ENCODE results near the gene CRLF2. TPM values are rescaled to one million over a fixed set of nuclear protein-coding genes. Genes with fewer than 3 reads are reported as not detected.
"Not testable (repeated sequence)": the region's sequence is repeated elsewhere in the genome, so short reads cannot be mapped to it uniquely, and the experiment has no call there.

Gene CRLF2
- total RNA-seq, 4 donors from 2014 or later: not detected

DNA sequence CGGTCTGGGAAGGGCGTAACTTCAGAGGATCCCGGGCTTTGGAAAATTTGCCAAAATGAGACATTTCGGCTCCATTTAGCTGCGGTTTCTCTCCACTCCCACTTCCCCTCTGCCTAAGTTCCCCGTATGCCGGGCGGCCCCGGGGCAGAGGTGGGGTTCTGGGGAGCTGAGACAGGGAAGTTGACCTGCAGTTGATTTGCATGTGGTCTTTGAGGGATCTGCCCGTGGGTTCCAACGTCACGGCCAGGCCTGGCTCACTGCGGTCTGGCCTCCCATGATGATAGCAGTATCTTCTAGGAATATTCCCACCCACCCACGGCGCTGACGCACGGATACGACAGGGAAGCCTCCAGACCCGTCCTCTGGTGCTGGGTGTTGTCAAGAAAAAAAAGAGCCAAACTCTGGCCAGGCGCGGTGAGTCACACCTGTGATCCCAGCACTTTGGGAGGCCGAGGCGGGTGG lies 27.3 kb upstream of the CRLF2 start:
- TF ChIP-seq CTCF (IDR thresholded peaks at IDR 0.05) (no peak), POLR2A (IDR thresholded peaks at IDR 0.05) (no peak)
- no peaks in the 10 kb centered on the region for H3K4me1 ChIP-seq

DNA sequence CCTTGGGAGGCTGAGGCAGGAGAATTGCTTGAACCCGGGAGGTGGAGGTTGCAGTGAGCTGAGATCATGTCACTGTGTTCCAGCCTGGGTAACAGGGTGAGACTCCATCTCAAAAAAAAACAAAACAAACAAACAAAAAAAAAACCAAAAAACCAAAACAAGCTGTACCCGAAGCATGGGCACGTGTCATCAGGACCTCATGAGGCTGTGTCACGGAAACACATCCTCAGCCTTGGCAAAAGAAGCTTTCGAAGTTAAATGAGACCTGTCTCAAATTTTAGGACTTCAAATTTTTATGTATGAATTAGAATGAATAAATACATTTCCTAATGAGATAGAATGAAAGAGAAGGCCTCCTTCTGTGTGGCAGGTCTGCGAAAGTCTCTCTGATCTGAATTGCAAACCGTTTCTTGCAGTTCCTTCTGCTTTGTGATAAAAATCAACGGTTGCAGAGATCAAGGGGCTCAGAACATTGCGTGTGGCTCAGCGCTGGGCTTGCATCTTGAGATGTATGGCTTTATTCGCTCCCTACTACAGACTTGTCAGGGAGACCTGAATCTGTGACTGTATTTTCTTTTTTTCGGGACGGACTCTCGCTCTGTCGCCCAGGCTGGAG lies 19.5 kb upstream of the CRLF2 start:
- no peak for DNase-seq
- no peak for TF ChIP-seq CTCF (IDR thresholded peaks at IDR 0.05)
- no peak for TF ChIP-seq POLR2A (IDR thresholded peaks at IDR 0.05)
- Histone ChIP-seq H3K27me3 (no peaks in the 10 kb centered on the region), H3K4me1 (no peaks in the 10 kb centered on the region), H3K27ac (no peak overlapping the region), H3K4me3 (replicated peaks in 1 of 3) (no peak overlapping the region), H3K36me3 (no peaks in the 10 kb centered on the region), H3K9me3 (no peaks in the 10 kb centered on the region)
- intact Hi-C loops (cut with DNase I): no loop called here
- 65 to 72% methylated on average over 15 of the region's 15 CpGs for WGBS, 2 donors

More for the DNA sequence above, 27.3 kb upstream of the CRLF2 start:
- H3K27ac ChIP-seq: no peak overlapping the region
- 92 to 95% methylated on average over 21 to 23 of the region's 23 CpGs for WGBS, 2 donors
- DNase-seq: peak; percentile 7 to 17
- H3K9me3 ChIP-seq: no peaks in the 10 kb centered on the region
- no peak overlapping the region for H3K4me3 ChIP-seq (replicated peaks in 1 of 3)
- intact Hi-C loops (cut with DNase I): no loop called here
- no peaks in the 10 kb centered on the region for H3K36me3 ChIP-seq
- no peaks in the 10 kb centered on the region for H3K27me3 ChIP-seq

DNA sequence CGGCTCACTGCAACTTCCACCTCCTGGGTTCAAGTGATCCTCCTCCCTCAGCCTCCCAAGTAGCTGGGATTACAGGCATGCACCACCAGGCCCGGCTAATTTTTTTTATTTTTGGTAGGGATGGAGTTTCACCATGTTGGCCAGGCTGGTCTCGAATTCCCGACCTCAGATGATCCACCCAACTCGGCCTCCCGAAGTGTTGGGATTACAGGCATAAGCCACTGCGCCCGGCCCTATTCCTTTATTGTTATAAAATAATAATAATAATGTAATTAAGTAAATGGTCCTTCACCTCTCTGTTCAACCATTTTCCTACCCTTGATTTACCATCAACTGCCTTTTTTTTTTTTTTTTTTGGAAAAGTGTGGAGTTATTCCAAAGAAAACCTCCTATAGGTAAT lies 15.7 kb upstream of the CRLF2 start:
- H3K27me3 ChIP-seq; H3K36me3 ChIP-seq; H3K4me1 ChIP-seq; DNase-seq; H3K4me3 ChIP-seq (replicated peaks in 1 of 3); intact Hi-C loops (cut with DNase I); H3K9me3 ChIP-seq; H3K27ac ChIP-seq: not testable (repeated sequence)
- 94 to 98% methylated on average over 8 of the region's 8 CpGs for WGBS, 2 donors

DNA sequence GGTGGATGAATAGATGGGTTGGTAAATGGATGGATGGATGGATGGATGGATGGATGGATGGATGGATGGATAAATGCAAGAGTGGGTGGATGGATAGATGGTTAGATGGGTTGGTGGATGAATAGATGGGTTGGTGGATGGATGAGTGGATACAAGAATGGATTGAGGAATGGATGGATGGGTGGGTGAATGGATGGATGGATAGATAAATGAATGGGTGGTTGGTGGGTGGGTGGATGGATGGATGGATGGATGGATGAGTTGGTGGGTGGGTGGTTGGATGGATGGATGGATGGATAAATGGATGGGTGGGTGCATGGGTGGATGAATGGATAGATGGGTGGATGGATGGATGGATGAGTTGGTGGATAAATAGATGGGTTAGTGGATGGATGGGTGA lies 13.8 kb upstream of the CRLF2 start:
- Histone ChIP-seq H3K27ac (no peak overlapping the region), H3K27me3 (no peaks in the 10 kb centered on the region), H3K36me3 (no peaks in the 10 kb centered on the region), H3K4me3 (replicated peaks in 1 of 3) (no peak overlapping the region), H3K4me1 (no peaks in the 10 kb centered on the region), H3K9me3 (no peaks in the 10 kb centered on the region)
- intact Hi-C loops (cut with DNase I): no loop called here
- TF ChIP-seq POLR2A (IDR thresholded peaks at IDR 0.05): no peak
- TF ChIP-seq CTCF (IDR thresholded peaks at IDR 0.05): no peak
- no peak for DNase-seq

- H3K4me1 ChIP-seq: no peaks in the 10 kb centered on the region
- H3K36me3 ChIP-seq: no peaks in the 10 kb centered on the region
- no peak overlapping the region for H3K27ac ChIP-seq
- TF ChIP-seq POLR2A (IDR thresholded peaks at IDR 0.05) (no peak), CTCF (IDR thresholded peaks at IDR 0.05) (no peak)
- DNase-seq: no peak
- no peak overlapping the region for H3K4me3 ChIP-seq (replicated peaks in 1 of 3)
- no peaks in the 10 kb centered on the region for H3K9me3 ChIP-seq
- 39 to 42% methylated on average over 8 of the region's 8 CpGs for WGBS, 2 donors
- no peaks in the 10 kb centered on the region for H3K27me3 ChIP-seq
- intact Hi-C loops (cut with DNase I): no loop called here
Measured at GRCh38 chrX:1224954-1225353, 12.5 kb upstream of the CRLF2 start.

- H3K36me3 ChIP-seq: no peaks in the 10 kb centered on the region
- TF ChIP-seq POLR2A (IDR thresholded peaks at IDR 0.05): no peak
- TF ChIP-seq CTCF (IDR thresholded peaks at IDR 0.05): no peak
- H3K9me3 ChIP-seq: no peaks in the 10 kb centered on the region
- H3K27me3 ChIP-seq: no peaks in the 10 kb centered on the region
- DNase-seq: no peak
- intact Hi-C loops (cut with DNase I): no loop called here
- no peaks in the 10 kb centered on the region for H3K4me1 ChIP-seq
- H3K4me3 ChIP-seq (replicated peaks in 1 of 3): no peak overlapping the region
- H3K27ac ChIP-seq: no peak overlapping the region
Measured at GRCh38 chrX:1223242-1223600, 10.8 kb upstream of the CRLF2 start.
